Bronchus fibroblast of lung (primary cell): Measurements from ENCODE around the gene HAT1. TPM values are rescaled to one million over a fixed set of nuclear protein-coding genes. Genes with fewer than 3 reads are reported as not detected.

Experiments
- total RNA-seq: library from RNA; depleted of rRNA; stranded (reverse); fragments of >200 nt; gene quantifications from 2 replicates; pipeline ENCODE4 v1.2.3, GENCODE V29; 2015

HAT1 gene, protein sequence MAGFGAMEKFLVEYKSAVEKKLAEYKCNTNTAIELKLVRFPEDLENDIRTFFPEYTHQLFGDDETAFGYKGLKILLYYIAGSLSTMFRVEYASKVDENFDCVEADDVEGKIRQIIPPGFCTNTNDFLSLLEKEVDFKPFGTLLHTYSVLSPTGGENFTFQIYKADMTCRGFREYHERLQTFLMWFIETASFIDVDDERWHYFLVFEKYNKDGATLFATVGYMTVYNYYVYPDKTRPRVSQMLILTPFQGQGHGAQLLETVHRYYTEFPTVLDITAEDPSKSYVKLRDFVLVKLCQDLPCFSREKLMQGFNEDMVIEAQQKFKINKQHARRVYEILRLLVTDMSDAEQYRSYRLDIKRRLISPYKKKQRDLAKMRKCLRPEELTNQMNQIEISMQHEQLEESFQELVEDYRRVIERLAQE
- total RNA-seq, result 45.6 and 50.6 TPM in 2 replicates

DNA sequence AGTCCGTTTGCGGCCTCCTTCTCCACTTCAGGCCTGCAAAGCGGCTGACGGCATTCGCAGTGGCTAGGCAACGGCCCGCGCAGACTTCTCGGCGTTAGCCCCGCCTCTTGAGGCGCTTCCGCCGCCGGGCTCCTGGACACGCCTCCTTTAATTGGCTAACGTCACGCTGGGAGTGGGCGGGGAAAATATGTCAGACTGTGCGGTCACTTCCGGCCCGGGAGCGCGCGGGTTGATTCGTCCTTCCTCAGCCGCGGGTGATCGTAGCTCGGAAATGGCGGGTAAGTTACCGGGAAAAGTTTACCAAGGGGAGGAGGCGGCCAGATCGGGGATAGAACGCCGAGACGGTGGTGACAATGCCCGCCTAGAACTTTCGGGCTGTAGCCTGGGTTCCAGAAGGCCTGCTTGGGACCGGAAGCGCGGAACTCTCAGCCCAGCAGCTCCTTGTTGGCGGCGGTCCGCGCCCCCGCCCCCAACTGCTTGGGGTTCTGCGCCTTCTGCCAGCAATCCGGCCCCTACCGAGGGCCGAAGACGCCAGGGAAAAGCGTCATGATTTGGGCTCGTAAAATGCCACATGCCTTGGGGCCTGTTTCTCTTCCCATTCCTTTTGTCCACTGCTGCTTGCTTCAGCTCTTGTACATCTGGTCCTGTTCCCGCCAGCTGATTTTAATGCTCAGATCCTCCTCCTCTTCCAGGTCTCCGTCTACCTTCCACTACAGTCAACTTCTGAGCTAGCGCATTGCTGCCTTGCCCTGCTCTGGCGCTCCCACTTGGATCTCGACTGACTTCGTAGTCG, at the start of gene HAT1:
TSS of gene HAT1 (plus strand) at position 232 of the 793 bp plus-strand sequence. CDS start at position 272, 40 bp downstream.

DNA sequence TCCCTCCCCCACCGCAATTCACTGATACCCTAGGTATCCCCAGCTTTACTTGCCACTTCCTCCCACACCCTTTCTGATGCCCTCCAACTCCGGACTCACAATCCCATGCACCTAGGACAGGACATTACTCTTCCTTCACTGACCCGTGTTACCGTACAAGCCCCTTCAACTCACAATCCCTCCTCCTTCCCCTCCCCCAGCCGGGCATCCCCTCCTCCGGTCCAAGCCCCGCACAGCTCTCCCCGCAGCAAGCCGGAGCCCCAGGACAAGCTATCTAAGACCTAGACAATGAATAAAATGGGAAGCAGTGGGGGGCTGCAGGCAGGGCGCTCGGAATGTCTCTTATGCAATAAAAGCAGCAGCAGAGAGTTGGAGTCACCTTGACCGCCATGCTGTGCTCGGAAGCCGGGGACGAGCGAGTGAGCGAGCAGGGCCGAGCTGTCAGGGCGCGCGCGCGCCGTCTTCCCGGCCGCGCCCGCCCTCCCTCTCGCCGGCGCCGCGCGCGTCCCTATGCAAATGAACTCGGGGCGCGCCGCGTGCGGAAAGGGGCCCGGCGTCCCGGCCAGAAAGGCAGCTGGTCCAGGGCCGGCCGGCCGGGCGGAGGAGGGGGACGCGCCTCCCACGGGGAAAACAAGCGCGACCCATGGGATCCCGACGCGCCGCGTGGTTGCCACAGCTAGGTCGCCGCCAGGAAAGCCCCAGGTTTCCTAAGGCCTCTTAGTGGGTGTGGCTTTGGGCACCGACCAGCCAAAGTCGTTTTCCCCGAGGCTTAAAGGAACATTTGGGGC, 28.2 kb upstream of the HAT1 start, which contains the start of gene SLC25A12:
TSS of gene SLC25A12 (minus strand) at position 421 of the 788 bp plus-strand sequence. CDS start at position 391, 30 bp downstream.

DNA sequence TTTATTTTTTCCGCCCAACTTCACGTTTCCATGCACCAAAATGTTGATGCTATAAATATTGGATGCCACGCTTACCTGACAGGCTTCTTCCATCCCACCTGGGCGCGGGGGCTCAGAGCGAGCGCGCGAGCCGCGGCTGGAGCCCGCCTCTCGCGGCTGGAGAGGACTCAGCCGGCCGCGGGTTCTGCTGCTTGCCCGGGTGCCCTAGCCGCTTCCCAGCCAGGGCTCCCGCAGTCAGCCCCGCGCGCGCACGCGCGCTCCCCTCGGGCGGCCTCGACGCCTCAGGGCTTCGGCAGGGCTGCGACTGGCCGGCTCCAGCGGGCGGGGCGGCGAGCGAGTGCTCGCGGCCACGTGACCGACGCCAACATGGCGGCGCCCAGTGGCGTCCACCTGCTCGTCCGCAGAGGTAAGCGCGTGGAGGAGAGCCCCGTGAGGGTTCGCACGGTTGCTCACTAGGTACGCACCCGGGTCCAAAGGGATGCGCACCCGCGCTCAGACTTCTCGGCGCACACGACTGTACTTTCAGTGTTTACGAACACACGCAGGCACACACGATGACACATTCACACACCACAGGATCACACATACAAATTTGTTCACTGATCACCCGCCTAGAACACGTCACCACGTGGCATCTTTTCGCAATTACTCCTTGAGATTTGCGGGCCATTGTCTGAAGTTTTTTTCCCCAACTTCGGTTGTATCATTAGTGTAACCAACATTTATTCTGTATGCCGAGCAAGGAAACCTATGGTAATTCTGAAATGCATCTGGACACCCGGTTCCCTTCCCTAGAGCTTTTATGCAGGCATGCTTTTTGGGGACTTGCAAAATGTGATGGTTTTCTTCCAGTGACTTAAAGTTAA, 77.6 kb downstream of the HAT1 start, which contains the start of gene METAP1D:
TSS of gene METAP1D (plus strand) at position 350 of the 866 bp plus-strand sequence. CDS start at position 367, 17 bp downstream.

Other genes with a start within 250 kb of the HAT1 start
- 99.0 and 103 TPM in 2 replicates for gene DYNC1I2, start 235.0 kb upstream of the HAT1 start, total RNA-seq
- gene SLC25A12, start 28.2 kb upstream of the HAT1 start, total RNA-seq, result 12.8 and 12.9 TPM in 2 replicates
- 4.9 and 7.4 TPM in 2 replicates for gene METAP1D, start 77.5 kb downstream of the HAT1 start, total RNA-seq
- gene DLX1, start 163.0 kb downstream of the HAT1 start, total RNA-seq, result not detected in 2 replicates
- 0.15 TPM in 1 of 2 replicates, not detected in the other for gene DLX2, start 180.4 kb downstream of the HAT1 start, total RNA-seq